GM06990 (cell line): Measurements from ENCODE around the gene GLE1.

Experiments
- DNase-seq: peaks from one replicate; pipeline ENCODE4 v3.0.0-alpha.2; 2011; ENCODE audit not compliant: insufficient read length; ENCODE audit errors: extremely low read depth
- H3K27me3 ChIP-seq: replicated peaks from 2 replicates; pipeline ENCODE4 v1.6.0; 2011; ENCODE audit warnings: low read length; ENCODE audit not compliant: control insufficient read depth, insufficient read depth
- H3K36me3 ChIP-seq: 2 replicates; pipeline ENCODE4 v1.5.1; 2011; ENCODE audit warnings: low read length; ENCODE audit not compliant: control insufficient read depth, insufficient read depth
- H3K4me3 ChIP-seq: replicated peaks from 2 replicates; pipeline ENCODE4 v1.5.1; 2011; ENCODE audit warnings: low read depth, mild to moderate bottlenecking, control low read depth, low read length
- TF ChIP-seq, protein P1 (sequence below): IDR thresholded peaks from 2 replicates; pipeline ENCODE4 v1.5.1; 2011; ENCODE audit warnings: low read length, control low read depth, mild to moderate bottlenecking, inconsistent platforms; ENCODE audit not compliant: insufficient read depth, poor library complexity, severe bottlenecking

Gene GLE1

DNA sequence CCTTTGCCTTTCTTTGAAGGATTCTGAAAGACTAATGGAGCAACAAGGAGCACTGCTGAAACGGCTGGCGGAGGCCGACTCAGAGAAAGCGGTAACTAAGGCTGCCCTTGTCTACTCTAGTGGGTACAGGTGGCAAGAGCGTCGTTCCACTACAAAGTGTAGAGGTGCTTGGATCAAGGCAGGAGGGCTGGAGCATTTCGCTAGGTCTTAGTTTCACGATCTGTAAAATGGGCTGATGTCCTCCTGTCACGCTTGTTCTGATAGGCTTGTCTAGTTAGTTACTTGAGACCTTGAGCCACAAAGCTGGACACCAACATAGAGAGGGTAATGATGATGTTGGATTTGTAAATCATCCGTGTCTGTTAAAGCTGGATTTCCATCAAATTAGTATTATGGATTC is 23.0 kb upstream of the GLE1 start:
- H3K4me3 ChIP-seq = no peak overlapping the region
- H3K27me3 ChIP-seq = no peaks in the 10 kb centered on the region
- TF ChIP-seq, protein P1, sequence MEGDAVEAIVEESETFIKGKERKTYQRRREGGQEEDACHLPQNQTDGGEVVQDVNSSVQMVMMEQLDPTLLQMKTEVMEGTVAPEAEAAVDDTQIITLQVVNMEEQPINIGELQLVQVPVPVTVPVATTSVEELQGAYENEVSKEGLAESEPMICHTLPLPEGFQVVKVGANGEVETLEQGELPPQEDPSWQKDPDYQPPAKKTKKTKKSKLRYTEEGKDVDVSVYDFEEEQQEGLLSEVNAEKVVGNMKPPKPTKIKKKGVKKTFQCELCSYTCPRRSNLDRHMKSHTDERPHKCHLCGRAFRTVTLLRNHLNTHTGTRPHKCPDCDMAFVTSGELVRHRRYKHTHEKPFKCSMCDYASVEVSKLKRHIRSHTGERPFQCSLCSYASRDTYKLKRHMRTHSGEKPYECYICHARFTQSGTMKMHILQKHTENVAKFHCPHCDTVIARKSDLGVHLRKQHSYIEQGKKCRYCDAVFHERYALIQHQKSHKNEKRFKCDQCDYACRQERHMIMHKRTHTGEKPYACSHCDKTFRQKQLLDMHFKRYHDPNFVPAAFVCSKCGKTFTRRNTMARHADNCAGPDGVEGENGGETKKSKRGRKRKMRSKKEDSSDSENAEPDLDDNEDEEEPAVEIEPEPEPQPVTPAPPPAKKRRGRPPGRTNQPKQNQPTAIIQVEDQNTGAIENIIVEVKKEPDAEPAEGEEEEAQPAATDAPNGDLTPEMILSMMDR = no peak
- no peak for DNase-seq
- peaks cover 22% of the 10 kb centered on the region for H3K36me3 ChIP-seq

DNA sequence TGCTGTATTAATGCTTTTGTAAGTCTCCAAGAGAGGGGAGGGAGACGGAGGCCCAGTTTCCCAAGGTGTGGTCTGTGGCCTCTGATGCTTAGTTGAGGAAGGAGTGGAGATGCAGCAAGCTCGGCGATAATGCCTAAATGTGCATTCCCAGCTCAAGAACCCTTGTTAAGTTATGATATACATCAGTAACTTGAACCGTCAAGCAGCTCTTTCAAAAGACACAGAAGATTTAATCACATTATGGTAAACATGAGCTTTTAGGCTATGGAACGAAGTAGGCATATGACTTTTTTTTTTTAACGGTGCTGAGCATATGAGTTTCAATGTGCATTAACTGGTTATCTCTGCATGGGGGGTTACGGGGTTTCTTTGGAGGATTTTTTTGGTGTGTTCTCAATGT is 22.3 kb upstream of the GLE1 start:
- peaks cover 26% of the 10 kb centered on the region for H3K36me3 ChIP-seq
- no peaks in the 10 kb centered on the region for H3K27me3 ChIP-seq

DNA sequence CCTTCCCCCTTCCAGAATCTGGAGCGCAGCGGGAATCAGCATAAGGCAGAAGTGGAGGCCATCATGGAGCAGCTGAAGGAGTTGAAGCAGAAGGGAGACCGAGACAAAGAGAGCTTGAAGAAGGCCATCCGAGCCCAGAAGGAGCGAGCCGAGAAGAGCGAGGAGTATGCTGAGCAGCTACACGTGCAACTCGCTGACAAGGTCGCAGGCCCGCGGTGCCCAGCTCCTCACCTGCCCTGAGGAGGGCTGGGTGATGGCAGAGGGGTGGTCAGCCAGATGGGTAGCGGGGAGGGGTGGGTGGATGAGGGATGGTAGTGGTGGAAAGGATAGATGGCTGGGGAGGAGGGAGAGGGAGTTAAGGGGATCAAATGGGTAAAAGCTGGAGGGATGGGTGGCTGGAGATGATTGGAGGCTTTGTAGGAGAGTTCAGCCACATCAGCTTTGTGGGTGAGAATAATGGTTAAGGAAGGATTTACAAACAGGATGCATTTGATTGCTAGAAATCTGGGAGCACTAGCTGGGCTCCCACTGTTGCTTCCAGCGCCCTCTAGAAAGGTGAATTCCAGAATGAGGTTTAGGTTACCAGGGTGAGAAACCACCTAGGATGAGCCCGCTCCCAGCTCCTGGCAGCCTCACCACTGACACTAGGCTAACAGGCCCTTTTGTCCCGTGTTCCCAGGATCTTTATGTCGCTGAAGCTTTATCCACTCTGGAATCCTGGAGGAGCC is 19.7 kb upstream of the GLE1 start:
- no peak for DNase-seq
- Histone ChIP-seq H3K27me3 (no peaks in the 10 kb centered on the region), H3K4me3 (no peak overlapping the region), H3K36me3 (peaks cover 29% of the 10 kb centered on the region)
- TF ChIP-seq, protein P1 = no peak

More for the DNA sequence above, 22.3 kb upstream of the GLE1 start:
- H3K4me3 ChIP-seq = no peak overlapping the region
- DNase-seq = no peak
- TF ChIP-seq, protein P1 = no peak

DNA sequence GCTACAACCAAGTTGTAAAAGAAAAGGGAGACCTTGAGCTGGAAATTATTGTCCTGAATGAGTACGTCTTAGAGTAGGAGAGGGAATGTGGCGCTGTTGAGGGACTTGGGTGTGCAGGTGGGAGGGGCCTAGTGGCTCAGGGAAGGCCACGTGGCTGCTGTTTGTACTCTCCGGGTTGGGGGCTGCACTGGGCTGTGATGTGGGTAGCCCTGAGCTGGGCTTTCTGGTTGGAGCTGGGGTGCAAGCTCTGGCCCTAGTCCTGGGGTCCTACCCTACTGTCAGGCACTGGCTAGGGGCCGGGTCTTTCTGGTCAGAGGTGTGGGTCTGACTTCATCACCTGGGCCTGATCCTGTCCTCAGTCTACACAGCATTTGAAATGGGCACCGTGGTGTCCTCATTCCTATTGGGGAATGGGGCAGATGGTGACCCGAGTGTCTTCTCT is 19.1 kb upstream of the GLE1 start:
- Histone ChIP-seq H3K27me3 (no peaks in the 10 kb centered on the region), H3K4me3 (no peak overlapping the region), H3K36me3 (peaks cover 29% of the 10 kb centered on the region)
- DNase-seq = no peak
- TF ChIP-seq, protein P1 = no peak

DNA sequence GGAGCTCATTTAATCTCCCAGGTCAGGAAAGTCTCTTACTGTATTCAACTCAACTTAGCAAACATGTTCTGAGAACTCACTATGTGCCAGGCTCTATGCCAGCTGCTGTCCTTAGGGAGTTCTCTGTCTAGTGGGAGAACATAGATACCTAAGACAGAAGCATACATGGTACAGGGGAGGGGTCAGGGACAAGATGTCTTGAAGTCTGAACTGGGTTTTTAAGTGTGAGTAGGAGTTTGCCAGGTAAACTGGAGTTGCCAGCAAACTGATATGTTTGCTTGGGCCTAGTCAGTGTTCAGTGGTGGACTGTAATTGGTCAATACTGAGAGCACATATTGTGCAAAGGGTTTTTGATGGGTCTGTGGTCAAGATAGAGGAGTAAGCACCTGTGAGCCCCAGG is 18.3 kb upstream of the GLE1 start:
- H3K4me3 ChIP-seq = no peak overlapping the region
- TF ChIP-seq, protein P1 = no peak
- no peaks in the 10 kb centered on the region for H3K27me3 ChIP-seq
- H3K36me3 ChIP-seq = peaks cover 28% of the 10 kb centered on the region
- DNase-seq = no peak
